Adipose tissue (tissue), 3 donors: ENCODE data around the gene FAM83G. TPM values are rescaled to one million over a fixed set of nuclear protein-coding genes. Genes with fewer than 3 reads are reported as not detected.

Source experiments
- H3K27ac ChIP-seq: one replicate; pipeline ENCODE4 v1.5.1; 2013; ENCODE audit warnings: low read depth, low read length
- WGBS, 3 donors: extraction: QIAGEN DNeasy Blood & Tissue Kit; methylation state at CpG; one replicate each; pipeline ENCODE4 v1.1.7; 2013; 5-methylcytosine and 5-hydroxymethylcytosine counted together
- polyA plus RNA-seq, 3 donors: library from polyadenylated mRNA; stranded (reverse); fragments of 200-250 nt; gene quantifications; one replicate each; pipeline ENCODE4 v1.2.3, GENCODE V29; 2013
- donor health status: healthy with polysubstance abuse.
- donor health status: Bipolar disorder and iron deficiency.
- donor health status: healthy.

FAM83G gene
- polyA plus RNA-seq, 3 donors: 0.90 to 5.8 (median 4.9) TPM

DNA sequence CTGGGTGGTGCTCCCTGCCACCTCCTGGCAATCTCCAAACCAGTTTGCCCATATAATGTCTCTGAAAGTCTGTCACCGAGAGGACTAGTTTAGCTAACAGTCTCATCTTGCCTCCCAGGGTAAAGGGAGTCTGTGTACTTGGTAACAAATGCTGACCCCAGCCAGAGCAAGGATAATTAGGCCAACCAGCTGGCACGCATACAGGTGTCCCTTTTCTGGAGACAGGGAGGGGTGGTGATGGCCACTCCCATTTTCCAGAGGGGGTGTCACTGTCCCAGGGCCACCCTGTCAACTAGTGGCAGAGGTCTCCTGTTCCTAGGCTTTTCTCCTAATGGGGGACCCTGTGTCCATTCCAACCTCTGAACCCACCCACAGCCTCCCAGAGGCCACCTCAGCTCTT is 8.1 kb downstream of the FAM83G start:
- H3K27ac ChIP-seq: no peak overlapping the region
- WGBS, 3 donors: 91 to 97% (median 96%) methylated on average over 2 of the region's 2 CpGs

DNA sequence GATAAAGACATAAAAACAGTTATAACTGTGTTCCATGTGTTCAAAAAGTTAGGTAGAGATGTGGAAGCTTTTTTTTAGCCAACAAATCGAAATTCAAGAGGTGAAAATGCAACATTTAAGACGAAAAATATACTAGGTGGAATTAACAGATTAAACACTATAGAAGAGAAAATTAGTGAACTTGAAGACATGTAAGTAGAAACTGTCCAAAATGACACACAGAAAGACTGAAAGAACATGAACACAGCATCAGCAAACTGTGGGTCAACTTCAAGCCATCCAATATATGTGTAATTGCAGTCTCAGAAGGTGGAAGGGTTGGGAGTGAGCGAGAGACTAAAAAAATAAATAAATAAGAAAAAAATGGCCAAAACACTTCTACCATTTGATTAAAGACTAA is 9.3 kb downstream of the FAM83G start:
- 91 to 97% (median 95%) methylated on average over 3 of the region's 3 CpGs for WGBS, 3 donors
- no peak overlapping the region for H3K27ac ChIP-seq

DNA sequence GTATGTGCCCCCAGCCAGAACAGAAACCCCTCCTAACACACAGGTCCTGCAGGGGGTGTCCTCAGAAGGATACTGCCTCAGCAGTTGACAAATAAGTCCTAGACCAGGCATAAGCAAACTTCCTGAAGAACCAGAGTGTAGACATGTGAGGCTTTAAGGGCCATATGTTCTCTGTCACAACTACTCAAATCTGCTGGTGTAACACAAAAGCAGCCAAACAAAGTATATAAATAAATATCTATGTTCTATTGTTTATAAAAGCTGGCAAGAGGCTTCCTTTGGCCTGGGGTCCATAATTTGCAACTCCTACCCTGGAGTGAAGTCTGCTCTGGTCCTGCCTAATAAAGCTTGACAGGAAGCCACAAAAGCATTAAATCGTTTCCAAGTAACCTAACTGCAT is 9.9 kb downstream of the FAM83G start:
- WGBS, 3 donors: 3 to 68% (median 16%) methylated on average over 1 of the region's 1 CpG
- H3K27ac ChIP-seq: no peak overlapping the region

DNA sequence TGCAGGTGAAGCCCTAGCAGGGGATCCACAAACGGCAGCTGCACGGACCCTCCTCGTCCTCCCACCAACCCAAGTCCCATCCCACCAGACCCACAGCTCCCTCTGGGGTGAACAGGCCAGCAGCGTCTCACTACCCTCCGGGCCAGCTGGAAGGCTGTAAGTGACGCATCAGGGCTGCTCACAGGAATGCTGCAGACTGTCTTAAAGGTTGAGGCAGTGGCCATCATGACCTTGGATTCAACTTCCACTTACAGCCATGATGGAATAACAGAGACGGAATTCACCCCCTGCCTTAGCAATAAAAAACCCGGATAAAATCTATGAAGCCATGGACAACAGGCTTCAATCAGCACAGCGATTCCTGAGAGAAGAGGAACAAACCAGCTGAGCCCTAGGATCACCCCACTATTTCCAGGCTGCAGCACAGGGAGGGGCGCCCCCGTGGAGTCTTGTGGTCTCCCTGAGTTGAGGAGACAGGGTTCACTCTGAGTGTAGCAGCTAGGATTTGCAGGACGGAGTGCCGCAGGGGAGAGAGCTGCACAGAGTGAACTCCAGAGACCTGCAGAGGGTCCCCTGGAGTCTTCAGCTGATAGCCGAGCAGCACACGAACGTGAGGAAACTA is 10.5 kb downstream of the FAM83G start:
- H3K27ac ChIP-seq: no peak overlapping the region
- WGBS, 3 donors: 73 to 81% (median 75%) methylated on average over 16 of the region's 16 CpGs

DNA sequence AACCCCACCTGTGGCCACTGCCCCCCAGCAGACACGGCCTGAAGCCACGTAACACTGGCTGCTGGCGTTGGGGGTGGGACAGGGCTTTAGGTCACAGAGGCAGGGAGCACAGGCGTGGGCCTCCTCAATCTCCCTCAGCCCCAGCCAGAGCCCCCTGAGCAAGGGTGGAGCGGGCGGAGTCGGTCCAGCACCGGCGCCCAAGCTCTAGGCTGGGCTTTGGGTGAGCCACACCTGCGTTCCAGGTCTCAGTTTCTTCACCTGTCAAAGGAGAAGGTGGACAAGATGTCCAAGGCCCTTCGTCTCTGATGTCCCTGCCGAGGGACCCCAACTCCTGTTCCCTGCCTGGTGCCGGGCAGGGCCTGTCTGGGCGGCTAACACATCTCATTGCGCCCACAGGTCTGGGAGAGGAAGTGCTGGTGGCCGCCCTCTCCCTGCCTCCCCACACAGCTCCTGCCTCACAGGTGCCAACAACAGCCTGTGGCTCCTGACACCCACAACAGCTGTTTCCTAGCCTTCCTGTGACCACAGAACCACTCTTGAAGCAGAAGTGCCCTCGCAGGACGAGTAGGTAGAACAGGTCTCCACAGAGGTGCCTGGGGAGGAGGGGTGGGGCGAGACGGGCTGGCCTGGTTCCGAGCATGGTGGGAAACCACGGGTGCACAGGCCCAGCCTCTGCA is 12.0 kb downstream of the FAM83G start:
- WGBS, 3 donors: 62 to 81% (median 65%) methylated on average over 22 of the region's 22 CpGs
- no peak overlapping the region for H3K27ac ChIP-seq

DNA sequence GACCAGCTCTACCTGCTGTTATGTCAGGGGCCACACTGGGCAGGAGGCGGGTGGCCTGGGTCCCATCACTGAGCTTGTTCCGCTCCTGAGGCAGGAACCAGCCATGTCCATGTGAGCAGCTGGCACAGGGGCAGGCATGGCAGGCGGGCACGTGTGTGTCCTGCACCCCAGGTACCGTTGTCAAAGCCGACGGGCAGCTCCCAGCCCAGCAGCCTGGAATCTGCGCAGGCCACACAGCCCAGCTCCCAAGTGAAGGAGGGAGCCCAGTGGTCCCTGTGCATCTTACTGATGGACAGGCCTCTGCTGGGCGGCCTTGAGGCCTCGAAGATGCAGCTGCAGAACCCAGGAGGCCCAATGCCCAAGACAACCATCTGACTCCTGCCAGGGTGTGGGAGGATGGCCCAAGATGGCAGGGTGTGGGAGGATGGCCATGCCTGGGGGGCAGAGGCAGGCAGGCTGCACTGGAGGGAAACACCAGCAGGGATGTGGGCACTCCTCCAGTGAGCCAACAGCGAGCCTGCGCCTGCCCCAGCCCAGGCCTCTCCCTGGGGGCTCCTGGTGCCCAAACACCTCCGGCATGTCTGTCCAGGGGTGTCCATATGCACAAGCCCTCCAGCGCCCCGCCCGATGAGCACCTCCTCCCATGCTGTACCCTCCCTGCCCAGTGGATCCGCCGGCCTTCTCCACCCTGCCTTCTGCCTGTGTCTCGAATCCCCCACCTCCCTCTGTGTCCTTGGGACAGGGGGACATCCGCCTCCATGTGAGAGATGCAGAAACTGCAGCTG is 12.8 kb downstream of the FAM83G start:
- WGBS, 3 donors: 90 to 93% (median 91%) methylated on average over 20 of the region's 20 CpGs
- H3K27ac ChIP-seq: no peak overlapping the region

DNA sequence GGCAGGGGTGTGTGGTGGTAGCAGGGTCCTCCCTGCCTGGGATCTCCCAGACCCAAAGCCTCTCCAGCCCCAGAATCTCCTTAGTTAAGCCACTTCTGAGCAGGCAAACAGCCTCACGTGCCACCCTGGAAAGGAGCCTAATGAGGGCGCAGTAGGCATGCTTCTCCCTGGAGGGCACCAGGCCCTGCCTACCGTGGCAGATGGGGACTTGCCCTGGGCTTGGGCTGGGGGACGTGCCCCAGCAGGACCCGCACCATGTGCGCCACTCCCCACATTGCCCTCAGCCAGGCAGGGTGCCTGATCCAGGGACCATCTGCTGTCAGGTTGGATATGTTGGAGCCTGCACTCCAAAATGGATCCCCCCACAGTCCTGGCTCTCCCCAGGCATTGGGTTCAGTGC is 14.2 kb downstream of the FAM83G start:
- WGBS, 3 donors: 81 to 97% (median 95%) methylated on average over 4 to 6 of the region's 6 CpGs

DNA sequence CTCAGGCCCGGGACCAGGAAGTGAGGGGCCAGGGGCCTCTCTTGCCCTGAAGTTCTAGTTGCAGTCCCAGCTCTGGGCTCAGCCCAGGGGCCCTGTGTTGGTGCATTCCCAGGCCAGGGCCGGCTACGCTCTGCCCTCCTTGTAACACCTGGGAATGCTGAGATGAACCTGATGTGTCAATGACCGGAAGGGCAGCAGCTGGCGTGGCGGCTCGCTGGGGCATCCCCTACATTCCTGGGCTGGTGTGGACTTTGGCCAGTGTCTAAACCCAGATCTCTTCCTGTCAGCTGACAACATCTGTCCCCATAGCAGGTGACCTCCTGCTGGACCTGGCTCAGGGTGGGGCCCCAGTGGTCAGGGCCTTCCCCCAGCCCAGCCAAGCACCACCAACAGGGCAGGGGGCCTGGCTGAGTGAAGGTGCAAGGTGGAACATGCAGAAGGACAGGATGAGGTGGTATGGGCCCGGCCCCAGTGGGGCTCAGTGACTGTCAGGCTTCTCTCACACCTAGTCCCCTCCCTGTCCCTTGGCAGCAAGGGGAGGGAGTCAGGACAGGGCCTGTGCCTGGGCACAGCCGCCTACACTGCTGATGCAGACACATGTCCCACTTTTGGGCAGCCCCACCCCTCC is 15.9 kb downstream of the FAM83G start:
- 73 to 88% (median 87%) methylated on average over 9 of the region's 9 CpGs for WGBS, 3 donors
- no peak overlapping the region for H3K27ac ChIP-seq

More for the DNA sequence above, 14.2 kb downstream of the FAM83G start:
- H3K27ac ChIP-seq: no peak overlapping the region

DNA sequence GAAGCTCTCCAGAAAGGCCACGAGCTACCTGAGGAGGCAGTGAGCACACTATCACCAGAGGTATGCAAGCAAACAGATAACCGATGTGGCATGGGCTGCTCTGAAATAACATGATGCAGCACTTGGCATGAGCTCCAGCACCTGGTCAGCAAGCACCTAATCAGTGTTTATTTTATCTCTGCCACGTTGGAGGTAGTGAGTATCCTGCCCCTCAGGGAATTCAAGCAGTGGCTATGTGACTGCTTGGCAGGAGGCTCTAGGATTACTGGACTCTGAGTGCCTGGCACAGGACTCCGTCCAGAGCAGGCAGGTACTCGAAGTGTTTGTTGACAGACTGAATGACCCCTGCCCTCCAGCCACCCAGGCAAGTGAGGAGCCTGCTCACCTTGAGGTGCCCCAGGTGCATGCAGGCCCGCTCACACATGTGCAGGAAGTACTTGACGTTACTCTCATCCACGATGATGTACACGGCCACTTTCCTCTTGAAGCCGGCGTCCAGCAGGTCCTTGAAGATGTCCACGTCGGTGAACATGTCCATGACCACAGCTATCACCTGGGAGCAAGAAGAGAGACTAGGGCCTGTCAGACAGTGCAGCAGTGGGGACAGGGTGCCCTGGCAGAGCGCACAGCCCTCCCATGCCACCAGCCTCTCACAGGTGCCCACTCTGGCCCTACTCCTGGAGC is 16.6 kb downstream of the FAM83G start:
- H3K27ac ChIP-seq: no peak overlapping the region
- 66 to 84% (median 82%) methylated on average over 14 of the region's 14 CpGs for WGBS, 3 donors

DNA sequence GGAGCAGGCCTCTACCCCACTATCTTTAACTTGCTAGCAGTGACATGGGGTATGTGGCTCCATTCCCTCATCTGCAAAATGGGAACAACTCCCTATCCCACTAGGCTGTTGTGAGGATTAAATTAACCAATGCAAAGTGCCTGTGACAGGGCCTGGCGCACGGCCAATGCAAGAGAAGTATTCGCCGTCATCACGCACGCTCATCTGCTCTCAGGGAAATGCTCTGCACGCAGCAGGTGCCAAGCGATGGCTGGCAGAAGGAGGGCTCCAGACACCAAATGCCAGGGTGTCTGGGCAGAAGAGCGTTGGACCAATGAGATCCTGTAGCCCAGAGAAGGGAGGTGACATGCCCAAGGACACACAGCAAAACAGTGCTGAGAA is 17.3 kb downstream of the FAM83G start:
- no peak overlapping the region for H3K27ac ChIP-seq
- 91 to 92% (median 92%) methylated on average over 9 of the region's 9 CpGs for WGBS, 3 donors

DNA sequence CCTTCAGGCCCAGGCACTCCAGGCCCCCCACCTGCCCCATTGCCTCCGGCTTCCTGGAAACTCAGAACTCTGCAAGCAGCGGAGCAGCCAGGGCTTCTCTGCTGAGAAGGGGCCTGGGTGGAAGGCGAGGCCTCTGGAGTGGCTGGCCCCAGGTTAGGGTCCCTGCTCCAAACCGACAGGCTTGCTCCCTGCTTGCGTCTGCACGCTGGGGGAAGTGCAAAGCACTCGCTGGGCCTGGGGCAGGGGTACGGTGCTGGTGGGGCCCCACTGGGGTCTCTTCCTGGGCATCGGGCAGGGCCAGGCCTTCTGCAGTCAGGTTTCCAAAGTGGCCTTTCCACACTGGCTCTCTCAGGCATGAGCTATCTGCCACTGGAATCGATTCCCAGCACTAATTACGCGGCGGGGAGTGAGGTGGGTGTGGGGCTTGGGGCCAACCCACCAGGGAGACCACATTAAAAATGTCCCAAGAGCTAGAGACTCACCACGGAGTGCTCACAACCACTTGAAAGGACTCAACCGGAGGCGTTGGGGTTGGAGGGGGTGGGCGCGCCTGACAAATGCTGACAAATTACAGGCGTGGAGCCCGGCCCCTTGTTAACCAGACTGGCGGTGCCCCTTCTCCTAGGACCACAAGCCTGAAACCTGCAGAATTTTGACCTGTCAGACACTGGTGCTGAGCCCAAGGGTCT is 17.9 kb downstream of the FAM83G start:
- WGBS, 3 donors: 85% methylated on average over 21 of the region's 21 CpGs
- no peak overlapping the region for H3K27ac ChIP-seq

DNA sequence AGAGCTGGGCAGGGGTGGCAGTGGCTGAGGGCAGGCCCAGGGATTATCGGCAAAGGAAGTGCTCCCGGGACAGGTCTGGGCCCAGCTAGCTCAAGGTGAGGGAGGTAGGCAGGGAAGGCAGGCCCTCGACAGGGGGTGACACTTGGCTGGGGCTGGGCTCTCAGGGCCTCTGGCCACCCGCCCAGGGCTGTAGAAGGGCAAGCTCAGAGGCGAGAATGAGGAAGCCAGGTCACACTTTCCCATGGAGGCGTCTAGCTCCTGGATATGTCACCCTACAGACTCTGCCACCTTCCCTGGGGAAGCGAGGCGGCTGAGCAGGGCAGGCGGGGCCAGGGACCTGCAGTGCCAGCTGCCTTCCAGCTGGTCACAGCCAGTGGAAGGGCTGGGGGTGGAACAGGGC is 19.1 kb downstream of the FAM83G start:
- no peak overlapping the region for H3K27ac ChIP-seq
- 80 to 93% (median 91%) methylated on average over 8 to 9 of the region's 9 CpGs for WGBS, 3 donors

DNA sequence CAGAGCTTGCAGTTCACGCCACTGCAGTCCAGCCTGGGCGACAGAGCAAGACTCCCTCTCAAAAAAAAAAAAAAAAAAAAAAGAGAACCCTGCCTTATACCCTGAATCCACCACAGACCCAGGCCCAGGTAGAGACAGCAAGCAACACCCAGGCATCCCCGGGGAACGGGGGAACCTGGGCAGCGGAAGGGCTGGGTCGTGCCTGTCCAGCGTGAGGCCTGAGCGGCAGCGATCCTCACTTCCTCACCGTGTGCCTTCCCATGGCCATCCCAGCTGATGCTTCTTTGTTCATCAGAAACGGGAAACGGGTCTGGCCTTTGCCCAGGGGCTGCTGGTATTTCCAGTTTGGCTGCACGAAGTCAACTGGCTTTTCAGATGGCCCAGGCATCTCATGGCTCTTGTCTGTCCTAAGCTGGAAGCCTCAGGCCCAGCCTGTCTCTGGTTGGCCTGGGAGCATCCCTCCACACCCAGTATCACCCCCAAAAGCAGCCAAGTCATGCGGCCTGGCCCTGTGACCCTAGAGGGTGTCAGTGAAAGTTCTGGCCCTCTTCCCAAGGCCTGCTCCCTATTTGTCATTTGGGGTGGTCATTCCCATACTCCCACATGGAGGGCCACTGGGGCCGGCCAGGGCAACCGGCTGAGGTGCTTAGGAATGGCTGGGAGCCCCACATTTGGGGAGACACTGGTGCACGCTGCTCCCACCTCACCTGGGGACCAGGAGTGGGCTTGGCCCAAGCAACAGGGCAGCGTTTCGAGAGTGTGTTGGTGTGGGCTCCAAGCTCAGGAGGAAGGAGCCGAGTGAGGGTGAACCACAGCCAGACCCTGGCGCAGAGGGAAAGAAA is 20.1 kb downstream of the FAM83G start:
- H3K27ac ChIP-seq: no peak overlapping the region
- WGBS, 3 donors: 90 to 94% (median 91%) methylated on average over 21 of the region's 21 CpGs

DNA sequence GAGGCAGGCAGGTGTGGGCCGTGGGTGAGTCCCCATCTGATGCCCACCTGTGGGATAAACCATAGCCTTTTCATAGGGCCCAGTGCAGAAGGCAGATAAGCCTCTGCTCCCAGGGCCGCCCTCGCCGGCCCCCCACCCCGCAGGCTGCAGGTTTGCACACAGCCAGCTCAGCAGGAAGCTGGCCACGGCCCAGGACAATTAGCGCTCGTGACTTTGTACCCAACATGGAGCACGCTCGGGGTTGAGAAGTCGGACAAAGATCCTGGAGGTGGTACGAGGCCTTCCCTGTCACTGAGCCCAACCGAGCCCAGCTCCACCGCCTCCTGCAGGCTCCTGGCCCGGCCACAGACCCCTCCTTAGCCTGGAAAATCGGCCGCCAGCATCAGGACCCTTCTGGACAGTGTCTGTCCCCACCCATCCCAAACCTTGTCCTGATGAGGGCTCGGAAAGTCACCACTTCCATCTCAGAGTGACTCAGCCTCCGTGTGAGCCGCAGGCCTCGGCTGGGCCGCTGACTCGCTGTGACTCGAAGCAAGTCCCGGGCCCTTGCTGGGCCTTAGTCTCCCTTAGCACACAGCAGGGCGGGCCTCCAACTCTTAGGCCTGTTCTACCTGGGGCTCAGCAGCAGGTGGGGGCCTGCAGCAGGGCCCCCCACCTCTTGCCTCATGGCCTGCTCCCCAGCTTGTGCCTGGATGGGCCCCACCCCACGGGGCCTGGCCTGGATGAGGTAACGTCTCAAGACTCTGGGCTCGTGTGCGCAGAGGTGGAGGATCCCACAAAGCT is 22.7 kb downstream of the FAM83G start:
- 68 to 79% (median 76%) methylated on average over 30 of the region's 30 CpGs for WGBS, 3 donors
- H3K27ac ChIP-seq: no peak overlapping the region

DNA sequence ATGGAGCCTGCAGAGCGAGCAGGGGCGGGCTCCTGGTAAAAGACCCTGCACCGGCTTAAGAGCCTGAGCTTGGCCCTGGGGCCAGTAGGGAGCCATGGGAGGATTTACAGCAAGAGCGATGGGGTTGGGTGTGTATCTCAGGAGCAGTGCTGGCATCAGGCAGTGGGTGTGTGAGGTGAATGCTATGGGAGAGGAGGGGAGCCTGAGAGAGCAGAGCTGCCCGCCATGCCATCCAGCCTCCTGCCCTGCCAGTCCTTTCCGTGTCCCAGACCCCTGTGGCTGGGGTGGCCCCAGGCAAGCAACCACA is 23.3 kb downstream of the FAM83G start:
- WGBS, 3 donors: 79 to 92% (median 90%) methylated on average over 6 of the region's 6 CpGs
- no peak overlapping the region for H3K27ac ChIP-seq

DNA sequence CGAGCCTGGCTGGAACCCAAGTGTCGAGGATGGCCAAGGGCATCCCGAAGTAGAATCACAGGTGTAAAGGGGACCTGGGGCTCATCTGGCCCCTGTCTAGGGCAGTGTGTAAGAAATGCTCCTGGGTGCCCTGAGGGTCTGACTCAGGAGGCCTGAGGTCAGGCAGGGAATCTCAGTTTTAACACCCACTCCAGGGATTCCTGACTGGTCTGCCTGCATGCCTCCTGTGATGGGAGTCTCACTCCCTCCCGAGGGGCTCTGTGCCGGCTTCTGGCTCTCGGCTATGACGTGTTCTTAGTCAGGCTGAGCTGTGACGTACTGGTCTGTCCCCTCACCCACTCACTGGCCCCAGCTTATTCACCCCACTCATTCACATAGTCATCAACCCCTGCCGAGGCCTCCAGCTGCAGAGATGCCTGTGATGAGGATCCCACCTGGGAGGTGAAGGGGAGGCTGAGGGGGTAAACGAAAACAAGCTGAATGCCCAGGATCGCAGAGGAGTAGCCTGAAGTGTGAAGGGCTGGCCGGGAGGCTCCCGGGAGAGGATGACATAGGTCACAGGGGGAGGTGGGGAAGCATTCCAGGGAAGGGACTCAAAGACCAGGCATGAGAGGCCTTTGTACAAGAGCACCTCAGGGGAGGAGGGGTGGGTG is 23.8 kb downstream of the FAM83G start:
- WGBS, 3 donors: 83 to 86% (median 84%) methylated on average over 13 of the region's 13 CpGs
- no peak overlapping the region for H3K27ac ChIP-seq
